GM13976 (cell line): ENCODE data around the gene TLR6.

Experiments
- DNase-seq: peaks from one replicate; pipeline ENCODE4 v3.0.0; 2012; ENCODE audit warnings: low spot score
- in situ Hi-C: fragments of 300-500 bp; cut with MboI; formaldehyde crosslinking; loops from one replicate; pipeline ENCODE4 v1.12.0; 2022; ENCODE audit warnings: low sequenced_read_pairs, mixed read lengths, inconsistent platforms; ENCODE audit not compliant: unreplicated experiment
- TF ChIP-seq, protein P1 (sequence below): IDR thresholded peaks from 2 replicates; pipeline ENCODE4 v1.5.1; 2012; ENCODE audit warnings: borderline replicate concordance, mild to moderate bottlenecking; ENCODE audit not compliant: insufficient read depth; ENCODE audit errors: extremely low read depth, missing control alignments, control extremely low read depth

Gene TLR6

DNA sequence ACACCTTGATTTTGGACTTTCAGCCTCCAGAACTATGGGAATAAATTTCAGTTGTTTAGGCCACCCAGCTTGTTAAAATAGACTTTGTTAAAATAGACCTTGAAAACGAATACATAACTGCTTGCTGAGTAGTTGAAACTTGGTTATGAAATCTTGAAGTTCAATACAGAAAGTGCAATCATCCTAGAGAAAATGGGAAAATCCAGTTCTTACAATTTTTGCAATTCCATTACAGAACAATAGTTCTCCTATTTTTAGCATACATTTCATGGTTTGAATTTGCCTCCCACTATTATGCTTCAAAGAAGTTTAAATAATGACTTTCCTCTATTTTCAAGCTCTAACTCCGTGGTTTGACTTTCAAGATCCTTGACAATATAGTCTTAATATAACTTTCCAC lies 62.6 kb downstream of the TLR6 start:
- in situ Hi-C loops, result no loop called here
- TF ChIP-seq, protein P1, sequence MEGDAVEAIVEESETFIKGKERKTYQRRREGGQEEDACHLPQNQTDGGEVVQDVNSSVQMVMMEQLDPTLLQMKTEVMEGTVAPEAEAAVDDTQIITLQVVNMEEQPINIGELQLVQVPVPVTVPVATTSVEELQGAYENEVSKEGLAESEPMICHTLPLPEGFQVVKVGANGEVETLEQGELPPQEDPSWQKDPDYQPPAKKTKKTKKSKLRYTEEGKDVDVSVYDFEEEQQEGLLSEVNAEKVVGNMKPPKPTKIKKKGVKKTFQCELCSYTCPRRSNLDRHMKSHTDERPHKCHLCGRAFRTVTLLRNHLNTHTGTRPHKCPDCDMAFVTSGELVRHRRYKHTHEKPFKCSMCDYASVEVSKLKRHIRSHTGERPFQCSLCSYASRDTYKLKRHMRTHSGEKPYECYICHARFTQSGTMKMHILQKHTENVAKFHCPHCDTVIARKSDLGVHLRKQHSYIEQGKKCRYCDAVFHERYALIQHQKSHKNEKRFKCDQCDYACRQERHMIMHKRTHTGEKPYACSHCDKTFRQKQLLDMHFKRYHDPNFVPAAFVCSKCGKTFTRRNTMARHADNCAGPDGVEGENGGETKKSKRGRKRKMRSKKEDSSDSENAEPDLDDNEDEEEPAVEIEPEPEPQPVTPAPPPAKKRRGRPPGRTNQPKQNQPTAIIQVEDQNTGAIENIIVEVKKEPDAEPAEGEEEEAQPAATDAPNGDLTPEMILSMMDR, result no peak
- DNase-seq, result no peak

DNA sequence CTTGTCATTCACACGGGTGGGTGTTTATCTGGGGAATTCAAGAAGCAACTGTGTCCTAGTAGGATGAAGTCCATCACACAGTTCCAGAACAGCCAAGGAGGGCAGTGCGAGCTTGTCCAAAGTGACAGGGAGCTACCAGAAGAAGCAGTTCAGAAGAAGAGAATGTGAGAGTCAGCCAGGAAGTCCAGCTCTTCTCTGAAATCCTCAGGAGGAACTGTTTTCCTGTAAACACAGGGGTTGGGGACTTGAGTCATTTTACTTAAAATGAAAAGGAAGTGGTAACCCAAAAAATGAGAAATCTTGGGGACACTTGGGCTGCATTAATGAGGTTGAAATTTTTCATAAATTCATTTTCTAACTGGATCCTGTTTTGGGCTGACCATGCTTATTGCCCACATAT lies 65.6 kb downstream of the TLR6 start:
- TF ChIP-seq, protein P1, result no peak
- in situ Hi-C loops, result no loop called here
- no peak for DNase-seq

DNA sequence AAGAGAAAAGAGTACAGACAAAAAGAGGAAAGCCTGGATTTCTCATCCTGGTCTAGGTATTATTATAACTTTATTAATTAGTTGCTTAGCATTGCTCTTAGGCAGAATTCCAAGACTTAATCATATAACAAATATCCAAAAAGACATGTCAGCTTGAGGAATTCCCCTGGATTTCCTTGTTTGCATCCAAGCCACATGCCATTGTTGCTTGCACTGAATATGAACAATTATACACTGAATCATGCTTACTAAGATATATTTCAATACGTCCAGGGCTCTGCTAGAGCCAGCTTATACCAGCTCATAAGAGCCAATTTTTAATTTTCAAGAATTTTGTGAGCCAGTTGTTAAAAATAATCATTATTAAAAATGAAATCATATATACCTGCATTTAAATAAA lies 68.3 kb downstream of the TLR6 start:
- TF ChIP-seq, protein P1, result no peak
- no peak for DNase-seq
- in situ Hi-C loops, result no loop called here

DNA sequence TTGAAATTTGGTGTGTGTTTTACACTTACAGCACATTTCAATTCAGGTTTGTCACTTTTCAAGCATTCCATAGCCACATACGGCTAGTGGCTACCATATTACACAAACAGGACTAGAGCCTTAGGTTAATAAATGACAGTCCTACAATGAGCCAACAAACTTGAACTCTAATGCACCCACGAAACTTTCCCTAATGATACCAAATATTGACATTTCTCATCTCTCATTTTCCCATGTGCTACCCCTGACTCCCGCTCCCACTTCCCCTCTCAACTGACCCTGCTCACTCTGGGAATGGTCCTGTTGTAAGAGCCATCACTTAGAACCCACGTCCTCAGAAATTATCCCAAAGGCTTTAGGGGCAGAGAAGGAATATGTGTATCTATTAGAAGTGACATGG lies 68.9 kb downstream of the TLR6 start:
- in situ Hi-C loops, result no loop called here
- TF ChIP-seq, protein P1, result no peak
- DNase-seq, result no peak

DNA sequence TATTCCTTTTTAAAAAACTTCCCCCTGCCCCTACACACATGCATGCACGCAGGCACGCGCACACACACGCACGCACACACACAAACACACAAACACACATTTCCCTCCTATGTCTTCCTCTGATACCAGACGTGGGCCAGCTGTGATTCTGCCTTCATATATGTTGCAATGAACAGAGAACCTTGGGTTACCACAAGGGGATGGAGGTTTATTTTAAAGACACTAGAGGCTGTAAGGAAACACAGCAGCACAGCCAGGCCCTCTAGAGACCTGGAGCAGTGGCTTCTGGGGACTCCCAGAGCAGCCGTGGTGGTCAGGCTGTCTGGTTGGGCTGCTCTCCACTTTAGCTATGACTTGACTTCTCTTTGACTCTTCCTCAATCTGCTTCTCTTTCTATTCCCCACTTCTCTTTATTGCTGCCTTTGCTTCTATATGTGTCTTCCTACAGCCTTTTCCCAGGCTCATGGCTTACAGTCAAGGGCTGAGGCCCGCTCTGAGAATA lies 70.7 kb downstream of the TLR6 start:
- DNase-seq, result peak; percentile 59
- TF ChIP-seq, protein P1, result no peak
- in situ Hi-C loops, result no loop called here

DNA sequence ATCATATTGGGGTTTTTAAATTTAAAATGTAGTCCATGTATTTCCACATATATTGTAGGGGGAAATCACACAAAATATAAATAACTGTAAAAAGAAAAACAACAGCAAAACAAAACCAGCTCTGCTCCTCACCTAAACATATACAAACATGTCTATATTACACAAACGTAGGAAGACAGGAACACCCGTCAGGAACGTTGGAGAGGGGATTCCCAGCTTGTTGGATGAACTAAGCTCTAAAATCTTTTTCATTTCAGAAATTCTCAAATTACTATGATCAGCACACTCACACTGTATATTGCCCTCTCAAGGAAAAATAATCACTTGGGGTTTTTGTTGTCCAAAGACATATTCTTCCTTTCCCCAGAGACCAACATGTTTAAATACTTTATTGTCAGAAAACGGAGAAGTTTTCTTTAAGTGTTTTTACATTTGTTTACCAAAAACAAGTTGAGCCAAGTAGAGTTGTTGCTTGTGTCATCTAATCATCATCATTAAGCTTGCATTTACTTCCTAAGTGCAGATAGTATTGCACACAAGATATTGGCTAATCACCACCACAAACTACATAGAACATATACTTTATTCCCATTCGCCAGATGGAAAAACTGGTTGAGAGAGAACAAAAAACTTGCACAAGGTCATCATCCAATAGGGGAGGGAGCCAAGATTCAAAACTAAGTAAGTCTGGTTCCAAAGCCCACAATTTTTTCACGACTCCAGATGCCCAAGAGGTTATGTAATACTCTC lies 71.4 kb downstream of the TLR6 start:
- in situ Hi-C loops, result no loop called here
- no peak for DNase-seq
- TF ChIP-seq, protein P1, result no peak
